ENCODE measurements around the gene PDLIM1. TPM values are rescaled to one million over a fixed set of nuclear protein-coding genes. Genes with fewer than 3 reads are reported as not detected.

PDLIM1 gene
- total and polyA plus RNA-seq, 9 of the 15 experiments (the other 6 are each of a cell fraction or from before 2014, with no cell fraction given) = 19.8 to 164 (median 39.1) TPM

DNA sequence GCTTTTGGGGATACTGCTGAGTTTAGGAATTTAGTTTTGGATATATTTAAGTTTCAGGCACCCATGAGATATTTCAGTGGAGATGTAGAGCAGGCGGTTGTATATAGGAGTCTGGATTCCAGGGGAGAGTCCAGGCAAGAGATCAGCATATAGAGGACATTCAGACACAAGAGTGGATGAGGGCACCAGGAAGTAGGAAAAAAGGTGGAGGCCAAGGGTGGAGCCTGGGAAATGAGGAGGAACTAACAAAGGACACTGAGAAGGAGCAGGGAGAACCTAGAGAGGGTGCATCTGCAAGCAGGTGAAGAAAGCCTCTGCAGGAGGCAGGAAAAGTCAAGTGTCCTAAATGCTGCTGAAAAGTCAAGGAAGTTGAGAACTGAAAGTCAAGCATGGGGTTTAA is 13.1 kb upstream of the PDLIM1 start (continued):
- TF ChIP-seq HCFC1 (IDR thresholded peaks at IDR 0.05; ENCODE audit: low read depth, low read length) = no peak
- TF ChIP-seq PTTG1 (tag; IDR thresholded peaks at IDR 0.05; ENCODE audit: low read depth) = no peak
- TF ChIP-seq ZFP36 (IDR thresholded peaks at IDR 0.05; ENCODE audit: low read depth, low read length, partially characterized antibody) = no peak
- TF ChIP-seq ZNF717 (CRISPR knock-in tag; IDR thresholded peaks at IDR 0.05) = no peak
- TF ChIP-seq, protein P1, sequence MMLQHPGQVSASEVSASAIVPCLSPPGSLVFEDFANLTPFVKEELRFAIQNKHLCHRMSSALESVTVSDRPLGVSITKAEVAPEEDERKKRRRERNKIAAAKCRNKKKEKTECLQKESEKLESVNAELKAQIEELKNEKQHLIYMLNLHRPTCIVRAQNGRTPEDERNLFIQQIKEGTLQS (IDR thresholded peaks at IDR 0.05) = 0 out of 2 replicates have a peak, but pooled peaks have one; percentile 4
- TF ChIP-seq, protein P1 (CRISPR knock-in tag; conservative IDR thresholded peaks at IDR 0.05) = no peak
- no peak for TF ChIP-seq BMI1 (IDR thresholded peaks at IDR 0.05; ENCODE audit: low read length)
- TF ChIP-seq DPF2 (IDR thresholded peaks at IDR 0.05) = no peak

DNA sequence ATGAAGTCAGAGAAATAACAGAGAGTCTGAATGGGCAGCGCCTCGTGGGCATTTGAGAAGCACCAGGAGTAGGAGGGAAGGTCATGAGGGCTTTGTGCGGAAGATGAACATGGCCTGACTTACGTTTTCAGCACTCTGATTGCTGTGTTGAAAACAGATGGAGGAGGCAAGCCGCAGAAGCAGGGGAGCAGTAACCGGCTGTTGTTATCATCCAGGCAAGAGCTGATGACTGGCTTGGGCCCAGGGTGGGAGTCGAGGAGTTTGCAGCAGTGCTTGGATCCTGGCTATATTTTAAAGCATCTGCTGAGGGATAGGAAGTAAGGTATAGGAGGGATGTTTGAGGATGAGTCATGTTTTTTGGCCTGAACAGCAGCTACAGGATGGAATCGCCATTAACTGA is 12.7 kb upstream of the PDLIM1 start:
- Histone ChIP-seq H3K36me3 (ENCODE audit: control insufficient read depth, insufficient read depth, low read length) (no peaks in the 10 kb centered on the region), H3K9ac (ENCODE audit: insufficient read depth in 1 of 2, low read depth in 2 of 2, low read length in 2 of 2) (peak overlapping the region; percentile 0 to 14; a peak in 2 of 4 replicates), H3K79me2 (ENCODE audit: control insufficient read depth, insufficient read depth, low read length) (no peaks in the 10 kb centered on the region), H3K4me2 (ENCODE audit: insufficient read depth, low read length) (peak overlapping the region; percentile 66), H3K4me1 (replicated peaks in 1 of 2; ENCODE audit: control insufficient read depth in 2 of 2, insufficient read depth in 2 of 2, low read length in 2 of 2) (peaks cover 18 to 36% of the 10 kb centered on the region in 2 experiments), H4K20me1 (replicated peaks; ENCODE audit: control insufficient read depth, insufficient read depth, low read length) (no peaks in the 10 kb centered on the region), H3K9me1 (ENCODE audit: control insufficient read depth, insufficient read depth, low read length) (no peaks in the 10 kb centered on the region), H3K9me3 (replicated peaks; ENCODE audit: control insufficient read depth, insufficient read depth, low read depth, low read length) (no peaks in the 10 kb centered on the region), H3K27ac (ENCODE audit: extremely low read depth, low read depth, low read length) (peak overlapping the region; percentile 64), H2AFZ (ENCODE audit: low read depth, low read length) (peak overlapping the region; percentile 96), H3K4me3 (no peak overlapping the region), H3K27me3 (ENCODE audit: control insufficient read depth in 2 of 2, insufficient read depth in 2 of 2, low read length in 2 of 2) (no peaks in the 10 kb centered on the region)
- FAIRE-seq (peak; percentile 86), ATAC-seq (peak; percentile 78), DNase-seq (ENCODE audit: extremely low read depth in 1 of 4, low spot score in 3 of 4) (peak; percentile 62 to 77 (median 67))
- in situ Hi-C loops (cut with MboI) = no loop called here
- CTCF ChIA-PET (ENCODE audit: low intra/inter-chr PET ratio) = no interaction called here
- 6% methylated on average over 8 of the region's 8 CpGs for WGBS (ENCODE audit: insufficient coverage, low coverage, missing lambda C conversion rate)
- POLR2A ChIA-PET = interaction anchor here (1.3 kb wide), 1 partner anchor 9 kb away, joined by 6 read pairs; no protein-coding TSS in a partner anchor
- BruUV-seq (replicated peaks) = no TSS peak
- intact Hi-C loops (cut with micrococcal nuclease) = no loop called here
- TF ChIP-seq CHD1 (IDR thresholded peaks at IDR 0.05; ENCODE audit: low read length) (no peak), ZC3H11A (IDR thresholded peaks at IDR 0.05; ENCODE audit: low read depth, low read length) (no peak), ELF1 (tag; IDR thresholded peaks at IDR 0.05) (no peak), ESRRB (CRISPR knock-in tag; IDR thresholded peaks at IDR 0.05; ENCODE audit: borderline replicate concordance) (no peak), NBN (IDR thresholded peaks at IDR 0.05; ENCODE audit: low read depth) (no peak), EP400 (IDR thresholded peaks at IDR 0.05) (no peak)
- TF ChIP-seq, protein P2, sequence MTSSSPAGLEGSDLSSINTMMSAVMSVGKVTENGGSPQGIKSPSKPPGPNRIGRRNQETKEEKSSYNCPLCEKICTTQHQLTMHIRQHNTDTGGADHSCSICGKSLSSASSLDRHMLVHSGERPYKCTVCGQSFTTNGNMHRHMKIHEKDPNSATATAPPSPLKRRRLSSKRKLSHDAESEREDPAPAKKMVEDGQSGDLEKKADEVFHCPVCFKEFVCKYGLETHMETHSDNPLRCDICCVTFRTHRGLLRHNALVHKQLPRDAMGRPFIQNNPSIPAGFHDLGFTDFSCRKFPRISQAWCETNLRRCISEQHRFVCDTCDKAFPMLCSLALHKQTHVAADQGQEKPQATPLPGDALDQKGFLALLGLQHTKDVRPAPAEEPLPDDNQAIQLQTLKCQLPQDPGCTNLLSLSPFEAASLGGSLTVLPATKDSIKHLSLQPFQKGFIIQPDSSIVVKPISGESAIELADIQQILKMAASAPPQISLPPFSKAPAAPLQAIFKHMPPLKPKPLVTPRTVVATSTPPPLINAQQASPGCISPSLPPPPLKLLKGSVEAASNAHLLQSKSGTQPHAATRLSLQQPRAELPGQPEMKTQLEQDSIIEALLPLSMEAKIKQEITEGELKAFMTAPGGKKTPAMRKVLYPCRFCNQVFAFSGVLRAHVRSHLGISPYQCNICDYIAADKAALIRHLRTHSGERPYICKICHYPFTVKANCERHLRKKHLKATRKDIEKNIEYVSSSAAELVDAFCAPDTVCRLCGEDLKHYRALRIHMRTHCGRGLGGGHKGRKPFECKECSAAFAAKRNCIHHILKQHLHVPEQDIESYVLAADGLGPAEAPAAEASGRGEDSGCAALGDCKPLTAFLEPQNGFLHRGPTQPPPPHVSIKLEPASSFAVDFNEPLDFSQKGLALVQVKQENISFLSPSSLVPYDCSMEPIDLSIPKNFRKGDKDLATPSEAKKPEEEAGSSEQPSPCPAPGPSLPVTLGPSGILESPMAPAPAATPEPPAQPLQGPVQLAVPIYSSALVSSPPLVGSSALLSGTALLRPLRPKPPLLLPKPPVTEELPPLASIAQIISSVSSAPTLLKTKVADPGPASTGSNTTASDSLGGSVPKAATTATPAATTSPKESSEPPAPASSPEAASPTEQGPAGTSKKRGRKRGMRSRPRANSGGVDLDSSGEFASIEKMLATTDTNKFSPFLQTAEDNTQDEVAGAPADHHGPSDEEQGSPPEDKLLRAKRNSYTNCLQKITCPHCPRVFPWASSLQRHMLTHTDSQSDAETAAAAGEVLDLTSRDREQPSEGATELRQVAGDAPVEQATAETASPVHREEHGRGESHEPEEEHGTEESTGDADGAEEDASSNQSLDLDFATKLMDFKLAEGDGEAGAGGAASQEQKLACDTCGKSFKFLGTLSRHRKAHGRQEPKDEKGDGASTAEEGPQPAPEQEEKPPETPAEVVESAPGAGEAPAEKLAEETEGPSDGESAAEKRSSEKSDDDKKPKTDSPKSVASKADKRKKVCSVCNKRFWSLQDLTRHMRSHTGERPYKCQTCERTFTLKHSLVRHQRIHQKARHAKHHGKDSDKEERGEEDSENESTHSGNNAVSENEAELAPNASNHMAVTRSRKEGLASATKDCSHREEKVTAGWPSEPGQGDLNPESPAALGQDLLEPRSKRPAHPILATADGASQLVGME (CRISPR knock-in tag; IDR thresholded peaks at IDR 0.05) = 0 out of 2 replicates have a peak, but pooled peaks have one; percentile 74
- TF ChIP-seq, protein P3, sequence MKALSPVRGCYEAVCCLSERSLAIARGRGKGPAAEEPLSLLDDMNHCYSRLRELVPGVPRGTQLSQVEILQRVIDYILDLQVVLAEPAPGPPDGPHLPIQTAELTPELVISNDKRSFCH (CRISPR knock-in tag; IDR thresholded peaks at IDR 0.05) = no peak
- TF ChIP-seq, protein P3 (tag; IDR thresholded peaks at IDR 0.05) = peak; percentile 70

Measured in K562 (cell line).